ENCODE results near the gene NINJ2. TPM values are rescaled to one million over a fixed set of nuclear protein-coding genes. Genes with fewer than 3 reads are reported as not detected.

The NINJ2 gene
- total RNA-seq, 1 donor from 2014 or later: 6.8 TPM

DNA sequence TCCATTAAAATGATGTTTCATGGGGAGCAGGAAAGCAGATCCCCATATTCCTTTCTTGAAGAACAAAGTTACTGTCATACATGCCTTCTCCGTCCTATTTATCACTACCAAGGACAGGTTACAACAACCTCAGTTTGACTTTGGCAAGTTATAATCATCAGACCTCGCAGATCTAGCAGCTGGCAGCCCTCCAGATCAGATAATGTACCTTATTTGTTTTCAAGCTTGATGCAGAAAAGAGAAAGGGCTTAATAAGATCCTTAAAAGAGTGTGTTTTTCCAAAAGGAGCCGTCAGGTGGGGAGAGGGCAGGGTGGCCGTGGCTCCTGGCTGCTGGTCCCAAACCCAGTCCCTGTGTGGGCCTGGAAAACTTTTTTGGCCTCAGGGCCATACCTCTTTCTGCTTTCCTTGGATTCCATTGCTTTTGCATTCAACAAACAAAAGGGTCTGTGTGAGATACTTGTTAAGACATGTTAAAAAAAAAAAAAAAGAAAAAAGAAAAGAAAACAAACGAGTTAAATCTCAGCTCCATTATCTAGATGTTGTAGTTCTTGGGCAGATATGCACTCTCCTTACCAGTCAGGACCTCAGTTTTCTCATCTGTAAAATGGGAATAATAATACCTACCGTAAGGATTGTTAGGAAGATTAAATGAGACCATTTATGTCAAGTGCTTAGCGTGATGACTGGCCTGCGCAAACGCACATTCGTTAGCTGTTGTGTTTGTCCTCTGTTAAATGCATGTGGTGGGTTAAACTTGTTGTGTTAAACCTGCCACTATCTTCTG, 138.9 kb downstream of the NINJ2 start:
- intact Hi-C loops (cut with micrococcal nuclease): no loop called here

GRCh38 chr12:522692-523378, 140.4 kb downstream of the NINJ2 start:
- Mint-ChIP-seq H3K27ac (no peak overlapping the region), H3K27me3 (ENCODE audit: insufficient read depth) (peaks cover 2% of the 10 kb centered on the region), H3K4me3 (no peak overlapping the region), H3K36me3 (ENCODE audit: low read depth) (no peaks in the 10 kb centered on the region), H3K9me3 (no peaks in the 10 kb centered on the region), H3K4me1 (ENCODE audit: low read depth) (no peaks in the 10 kb centered on the region)
- no peak for DNase-seq (ENCODE audit: low spot score)
- intact Hi-C loops (cut with micrococcal nuclease): no loop called here

More for the DNA sequence above, 138.9 kb downstream of the NINJ2 start:
- no peak overlapping the region for H3K4me3 Mint-ChIP-seq
- H3K27me3 Mint-ChIP-seq (ENCODE audit: insufficient read depth): no peaks in the 10 kb centered on the region
- no peaks in the 10 kb centered on the region for H3K36me3 Mint-ChIP-seq (ENCODE audit: low read depth)
- H3K4me1 Mint-ChIP-seq (ENCODE audit: low read depth): no peaks in the 10 kb centered on the region
- no peak overlapping the region for H3K27ac Mint-ChIP-seq
- DNase-seq (ENCODE audit: low spot score): no peak
- H3K9me3 Mint-ChIP-seq: no peaks in the 10 kb centered on the region

DNA sequence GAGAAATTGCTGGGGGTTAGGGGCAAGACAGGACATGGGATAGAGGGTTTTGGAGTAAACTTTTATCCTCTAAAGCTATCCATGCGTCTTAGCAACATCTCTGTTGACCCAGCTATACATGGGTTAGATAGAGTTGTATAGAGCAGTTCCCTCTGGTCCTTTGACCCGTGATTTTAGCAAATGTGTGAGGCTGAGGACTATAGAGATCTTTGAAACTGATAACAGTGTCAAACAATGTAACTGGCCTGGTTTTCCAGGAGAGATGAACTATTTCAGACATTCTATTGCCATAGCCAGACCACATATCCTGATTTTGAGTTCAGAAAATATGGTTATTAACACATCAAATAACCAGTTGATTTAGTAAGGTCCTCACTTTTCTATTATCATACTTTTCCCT, 143.1 kb downstream of the NINJ2 start:
- H3K27ac Mint-ChIP-seq: no peak overlapping the region
- H3K27me3 Mint-ChIP-seq (ENCODE audit: insufficient read depth): peaks cover 2% of the 10 kb centered on the region
- intact Hi-C loops (cut with micrococcal nuclease): no loop called here
- H3K9me3 Mint-ChIP-seq: no peaks in the 10 kb centered on the region
- DNase-seq (ENCODE audit: low spot score): no peak
- no peaks in the 10 kb centered on the region for H3K36me3 Mint-ChIP-seq (ENCODE audit: low read depth)
- H3K4me1 Mint-ChIP-seq (ENCODE audit: low read depth): no peaks in the 10 kb centered on the region
- H3K4me3 Mint-ChIP-seq: no peak overlapping the region

- DNase-seq (ENCODE audit: low spot score): no peak
- H3K36me3 Mint-ChIP-seq (ENCODE audit: low read depth): no peaks in the 10 kb centered on the region
- no peak overlapping the region for H3K27ac Mint-ChIP-seq
- no peak overlapping the region for H3K4me3 Mint-ChIP-seq
- no peaks in the 10 kb centered on the region for H3K9me3 Mint-ChIP-seq
- H3K27me3 Mint-ChIP-seq (ENCODE audit: insufficient read depth): peaks cover 2% of the 10 kb centered on the region
- H3K4me1 Mint-ChIP-seq (ENCODE audit: low read depth): no peaks in the 10 kb centered on the region
- intact Hi-C loops (cut with micrococcal nuclease): no loop called here
Observed at GRCh38 chr12:517538-517937, 145.7 kb downstream of the NINJ2 start.

Other genes starting within 250 kb of the NINJ2 start
- 7.6 and 8.6 TPM in 2 replicates for gene B4GALNT3, start 203.5 kb downstream of the NINJ2 start, total RNA-seq
- gene WNK1, start 89.1 kb upstream of the NINJ2 start, total RNA-seq: 164 and 178 TPM in 2 replicates